Measurements from ENCODE around the gene TMEM184B.
A peak's percentile ranks its signal among the peaks of the same experiment; 100 is the strongest.

Gene TMEM184B

DNA sequence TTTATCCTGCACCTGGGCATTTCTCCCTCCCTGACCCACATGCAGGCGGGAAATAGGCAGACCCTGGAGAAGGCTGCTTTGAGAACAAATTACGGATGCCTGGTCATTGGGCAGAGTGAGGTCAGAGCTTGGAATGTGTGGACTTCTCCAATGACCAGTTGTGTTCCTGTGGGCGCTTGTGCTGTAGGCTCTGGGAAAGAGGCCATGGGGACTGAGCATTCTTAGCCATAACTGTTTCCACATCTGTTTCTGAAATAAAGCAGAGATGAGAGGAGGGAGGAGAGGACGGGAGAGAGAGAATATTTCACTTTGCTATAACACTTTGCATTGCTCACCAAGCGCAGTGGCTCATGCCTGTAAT is 11.2 kb upstream of the TMEM184B start:
- no peak overlapping the region for H3K4me3 ChIP-seq (ENCODE audit: low read depth, low read length)
- TF ChIP-seq, protein P1, sequence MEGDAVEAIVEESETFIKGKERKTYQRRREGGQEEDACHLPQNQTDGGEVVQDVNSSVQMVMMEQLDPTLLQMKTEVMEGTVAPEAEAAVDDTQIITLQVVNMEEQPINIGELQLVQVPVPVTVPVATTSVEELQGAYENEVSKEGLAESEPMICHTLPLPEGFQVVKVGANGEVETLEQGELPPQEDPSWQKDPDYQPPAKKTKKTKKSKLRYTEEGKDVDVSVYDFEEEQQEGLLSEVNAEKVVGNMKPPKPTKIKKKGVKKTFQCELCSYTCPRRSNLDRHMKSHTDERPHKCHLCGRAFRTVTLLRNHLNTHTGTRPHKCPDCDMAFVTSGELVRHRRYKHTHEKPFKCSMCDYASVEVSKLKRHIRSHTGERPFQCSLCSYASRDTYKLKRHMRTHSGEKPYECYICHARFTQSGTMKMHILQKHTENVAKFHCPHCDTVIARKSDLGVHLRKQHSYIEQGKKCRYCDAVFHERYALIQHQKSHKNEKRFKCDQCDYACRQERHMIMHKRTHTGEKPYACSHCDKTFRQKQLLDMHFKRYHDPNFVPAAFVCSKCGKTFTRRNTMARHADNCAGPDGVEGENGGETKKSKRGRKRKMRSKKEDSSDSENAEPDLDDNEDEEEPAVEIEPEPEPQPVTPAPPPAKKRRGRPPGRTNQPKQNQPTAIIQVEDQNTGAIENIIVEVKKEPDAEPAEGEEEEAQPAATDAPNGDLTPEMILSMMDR (IDR thresholded peaks at IDR 0.05; ENCODE audit: low read depth, low read length), result no peak
- in situ Hi-C loops (cut with HindIII; ENCODE audit: low sequenced_read_pairs), result no loop called here
- DNase-seq (ENCODE audit: low read depth, low spot score), result peak; percentile 94

DNA sequence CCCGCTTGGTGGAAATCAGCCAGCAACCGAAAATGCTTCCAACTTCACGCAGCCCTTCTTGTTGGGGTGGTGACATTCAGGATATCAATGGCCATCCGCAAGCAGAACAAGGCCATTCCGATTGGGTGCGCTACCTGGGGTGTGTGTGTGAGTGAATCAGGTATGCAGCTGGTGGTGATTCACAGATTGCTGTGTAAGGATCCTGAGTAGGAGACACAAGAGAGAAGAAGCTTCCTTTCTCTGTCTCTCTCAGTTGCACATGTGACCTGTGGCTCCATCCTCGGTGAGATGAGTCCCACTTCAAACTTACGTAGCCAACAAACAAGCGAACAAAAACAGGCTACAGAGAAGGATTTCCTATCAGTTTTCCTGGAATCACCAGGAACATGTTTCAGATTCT is 9.6 kb upstream of the TMEM184B start:
- in situ Hi-C loops (cut with HindIII; ENCODE audit: low sequenced_read_pairs), result no loop called here
- TF ChIP-seq, protein P1 (IDR thresholded peaks at IDR 0.05; ENCODE audit: low read depth, low read length), result no peak

GRCh38 chr22:38276166-38276565 is 3.4 kb upstream of the TMEM184B start:
- H3K4me3 ChIP-seq (ENCODE audit: low read depth, low read length), result no peak overlapping the region
- in situ Hi-C loops (cut with HindIII; ENCODE audit: low sequenced_read_pairs), result no loop called here
- DNase-seq (ENCODE audit: low read depth, low spot score), result no peak
- TF ChIP-seq, protein P1 (IDR thresholded peaks at IDR 0.05; ENCODE audit: low read depth, low read length), result no peak

More for the DNA sequence above, 9.6 kb upstream of the TMEM184B start:
- H3K4me3 ChIP-seq (ENCODE audit: low read depth, low read length), result no peak overlapping the region
- no peak for DNase-seq (ENCODE audit: low read depth, low spot score)

DNA sequence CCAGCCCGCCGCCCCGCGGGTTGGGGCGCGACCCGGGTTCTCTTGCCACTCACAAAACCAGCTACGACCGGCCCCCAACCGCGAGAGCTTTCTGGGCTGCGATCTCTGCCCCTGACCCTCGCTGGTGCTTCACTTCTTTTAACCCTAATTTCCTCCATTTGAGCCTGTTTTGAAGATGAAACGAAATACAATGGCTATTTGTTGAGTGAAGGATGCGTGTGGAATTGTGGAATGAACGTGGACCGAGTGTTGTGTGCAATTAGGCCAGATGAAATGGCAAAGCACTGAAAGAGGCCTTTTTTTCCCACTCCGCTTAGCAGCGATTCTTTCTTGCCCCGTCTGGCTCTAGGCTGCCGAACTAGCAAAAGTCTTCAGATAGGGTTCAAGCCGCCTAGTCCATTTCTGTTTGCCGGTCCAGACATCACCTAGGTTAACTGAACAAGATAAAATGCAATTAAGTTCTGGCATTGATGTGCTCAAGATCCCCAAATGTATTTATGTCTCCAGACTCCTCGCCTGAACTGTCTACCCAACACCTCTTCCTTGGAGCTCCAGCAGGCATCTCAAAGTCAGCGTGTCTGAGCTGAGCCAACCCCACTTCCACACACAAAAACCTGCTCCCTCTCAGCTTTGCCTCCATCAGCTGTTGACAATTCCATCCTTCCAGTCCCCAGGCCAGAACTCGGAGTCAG is 471 bp upstream of the TMEM184B start:
- H3K4me3 ChIP-seq (ENCODE audit: low read depth, low read length), result peak overlapping the region; percentile 81

DNA sequence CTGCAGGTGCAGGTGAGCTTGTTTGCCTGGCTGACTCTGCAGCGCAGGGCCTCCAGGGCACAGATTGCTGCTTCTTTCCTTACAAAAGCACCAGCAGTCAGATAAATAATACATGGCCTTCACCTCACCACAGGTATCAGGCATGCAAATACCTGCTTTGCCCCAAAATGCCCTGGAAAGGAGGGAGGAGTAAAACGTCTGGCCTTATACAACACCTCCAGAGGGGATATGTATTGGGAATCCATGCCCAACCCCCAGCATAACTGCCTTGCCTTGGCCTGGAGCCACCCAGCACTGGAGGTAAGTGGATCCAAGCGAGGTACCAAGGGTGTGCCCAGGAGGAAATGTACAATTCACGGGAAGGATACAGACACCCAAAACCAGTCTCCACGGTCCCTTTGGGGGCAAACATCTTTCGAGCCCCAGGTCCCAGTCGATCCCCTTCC is 860 bp downstream of the TMEM184B start:
- no peak for DNase-seq (ENCODE audit: low read depth, low spot score)
- in situ Hi-C loops (cut with HindIII; ENCODE audit: low sequenced_read_pairs), result no loop called here
- TF ChIP-seq, protein P1 (IDR thresholded peaks at IDR 0.05; ENCODE audit: low read depth, low read length), result no peak
- peak overlapping the region; percentile 81 for H3K4me3 ChIP-seq (ENCODE audit: low read depth, low read length)

More for the DNA sequence above, 471 bp upstream of the TMEM184B start:
- TF ChIP-seq, protein P1 (IDR thresholded peaks at IDR 0.05; ENCODE audit: low read depth, low read length), result no peak
- in situ Hi-C loops (cut with HindIII; ENCODE audit: low sequenced_read_pairs), result no loop called here
- DNase-seq (ENCODE audit: low read depth, low spot score), result peak; percentile 49

GRCh38 chr22:38271101-38271500 is 1.7 kb downstream of the TMEM184B start:
- in situ Hi-C loops (cut with HindIII; ENCODE audit: low sequenced_read_pairs), result no loop called here
- H3K4me3 ChIP-seq (ENCODE audit: low read depth, low read length), result no peak overlapping the region
- TF ChIP-seq, protein P1 (IDR thresholded peaks at IDR 0.05; ENCODE audit: low read depth, low read length), result no peak
- no peak for DNase-seq (ENCODE audit: low read depth, low spot score)

Data from astrocyte of the spinal cord (primary cell).